22Rv1 (cell line): ENCODE results near the gene CENPQ.

ENCODE experiments used
- CTCF ChIP-seq: fragments of 450-650 bp; IDR thresholded peaks from 2 replicates; pipeline ENCODE4 v1.5.1; 2017; ENCODE audit warnings: mild to moderate bottlenecking
- ZFX ChIP-seq: fragments of 450-650 bp; IDR thresholded peaks from 2 replicates; pipeline ENCODE4 v1.6.1; 2017; ENCODE audit warnings: antibody characterized with exemption, borderline replicate concordance

GRCh38 chr6:49415358-49415757, 47.8 kb upstream of the CENPQ start:
- TF ChIP-seq CTCF (no peak), ZFX (no peak)
